Keratinocyte (primary cell): ENCODE measurements around the gene CHAC2. TPM values are rescaled to one million over a fixed set of nuclear protein-coding genes. Genes with fewer than 3 reads are reported as not detected.

Experiments used
- DNase-seq: peaks from one replicate; pipeline ENCODE4 v3.0.0-alpha.2; 2011; ENCODE audit warnings: low read depth, missing footprints, low spot score
- FAIRE-seq: peaks from 2 replicates; lab custom pipeline; 2011; peaks lifted over from hg19 to GRCh38; lab: Jason Lieb, UNC
- H2AFZ ChIP-seq: 2 replicates; pipeline ENCODE4 v1.6.0; 2012; ENCODE audit warnings: low read length, control low read depth, inconsistent platforms; ENCODE audit not compliant: control insufficient read depth
- H3K27ac ChIP-seq: 2 replicates; pipeline ENCODE4 v1.5.1; 2011; ENCODE audit warnings: low read length; ENCODE audit not compliant: control insufficient read depth, insufficient read depth
- H3K27me3 ChIP-seq: 3 replicates; pipeline ENCODE4 v1.6.0; 2011; ENCODE audit warnings: low read length; ENCODE audit not compliant: control insufficient read depth, insufficient read depth; ENCODE audit errors: extremely low read depth
- H3K36me3 ChIP-seq, 2 experiments: 2 replicates in 1 of 2; 3 replicates in 1 of 2; pipeline ENCODE4 v1.5.1; 2011; ENCODE audit warnings: low read length in 2 of 2, mild to moderate bottlenecking in 1 of 2; ENCODE audit not compliant: control insufficient read depth in 2 of 2, insufficient read depth in 2 of 2; ENCODE audit errors: extremely low read depth in 1 of 2
- H3K4me1 ChIP-seq: 3 replicates; pipeline ENCODE4 v1.5.1; 2011; ENCODE audit warnings: low read length; ENCODE audit not compliant: control insufficient read depth, insufficient read depth; ENCODE audit errors: extremely low read depth
- H3K4me2 ChIP-seq: 3 replicates; pipeline ENCODE4 v1.6.0; 2011; ENCODE audit warnings: low read depth, low read length; ENCODE audit not compliant: control insufficient read depth, insufficient read depth; ENCODE audit errors: extremely low read depth
- H3K4me3 ChIP-seq, 3 experiments: fragments of 200-600 bp in 1 of 3; sonication (generic) in 1 of 3; 2 replicates in 2 of 3; 3 replicates in 1 of 3; pipeline ENCODE4 v1.5.1; 2011 to 2016; ENCODE audit warnings: low read length in 3 of 3, mild to moderate bottlenecking in 3 of 3, control low read depth in 2 of 3, inconsistent platforms in 1 of 3, low read depth in 1 of 3, mixed read lengths in 1 of 3, mixed run types in 1 of 3, moderate library complexity in 1 of 3; ENCODE audit not compliant: control insufficient read depth in 2 of 3, insufficient read depth in 2 of 3; ENCODE audit errors: extremely low read depth in 1 of 3
- H3K79me2 ChIP-seq: 2 replicates; pipeline ENCODE4 v1.6.0; 2012; ENCODE audit warnings: low read length; ENCODE audit not compliant: control insufficient read depth, insufficient read depth
- H3K9ac ChIP-seq: 3 replicates; pipeline ENCODE4 v1.6.0; 2011; ENCODE audit warnings: low read length; ENCODE audit not compliant: control insufficient read depth, insufficient read depth; ENCODE audit errors: extremely low read depth
- H3K9me1 ChIP-seq: 3 replicates; pipeline ENCODE4 v1.6.0; 2011; ENCODE audit warnings: low read length; ENCODE audit not compliant: control insufficient read depth, insufficient read depth; ENCODE audit errors: extremely low read depth
- H3K9me3 ChIP-seq: 2 replicates; pipeline ENCODE4 v1.5.1; 2012; ENCODE audit warnings: low read depth, low read length; ENCODE audit not compliant: control insufficient read depth
- H4K20me1 ChIP-seq: 3 replicates; pipeline ENCODE4 v1.6.0; 2011; ENCODE audit warnings: low read length; ENCODE audit not compliant: control insufficient read depth, insufficient read depth; ENCODE audit errors: extremely low read depth
- EZH2 ChIP-seq: IDR thresholded peaks from one replicate; pipeline ENCODE4 v1.6.1; 2012; ENCODE audit warnings: inconsistent platforms, mild to moderate bottlenecking, low read length, moderate library complexity
- dilution Hi-C: fragments of 300-500 bp; cut with MboI; formaldehyde crosslinking; loops from one replicate; pipeline ENCODE4 v1.7.0; 2020; ENCODE audit warnings: low sequenced_read_pairs; ENCODE audit not compliant: extremely low pct_ligation_motif_present
- polyA plus RNA-seq, 5 experiments: library from polyadenylated mRNA; depleted of rRNA in 3 of 5; stranded (reverse) in 3 of 5; stranded (forward) in 1 of 5; unstranded in 1 of 5; fragments of >200 nt; gene quantifications; 1 replicate in 1 of 5; 2 replicates in 3 of 5; 3 replicates in 1 of 5; pipeline versions ENCODE4 v1.2.1 to v1.2.3, GENCODE V29; 2011 to 2012; ENCODE audit warnings: missing spikeins in 2 of 5, low read depth in 1 of 5, low replicate concordance in 1 of 5
- TF ChIP-seq, protein P1 (sequence below), 3 experiments: IDR thresholded peaks in 1 of 3; conservative IDR thresholded peaks in 1 of 3; optimal IDR thresholded peaks in 1 of 3; 2 replicates in 2 of 3; 3 replicates in 1 of 3; pipeline versions ENCODE3 to v1.5.1; 2011; ENCODE audit warnings: low read length in 3 of 3, mild to moderate bottlenecking in 3 of 3, moderate library complexity in 2 of 3, control low read depth in 1 of 3, inconsistent platforms in 1 of 3; ENCODE audit not compliant: insufficient read depth in 2 of 3; ENCODE audit errors: extremely low read depth in 1 of 3

CHAC2 gene
- polyA plus RNA-seq, 1 donor (not counting 4 experiments of a cell fraction or from before 2014, with no cell fraction given) = 10.9 TPM

DNA sequence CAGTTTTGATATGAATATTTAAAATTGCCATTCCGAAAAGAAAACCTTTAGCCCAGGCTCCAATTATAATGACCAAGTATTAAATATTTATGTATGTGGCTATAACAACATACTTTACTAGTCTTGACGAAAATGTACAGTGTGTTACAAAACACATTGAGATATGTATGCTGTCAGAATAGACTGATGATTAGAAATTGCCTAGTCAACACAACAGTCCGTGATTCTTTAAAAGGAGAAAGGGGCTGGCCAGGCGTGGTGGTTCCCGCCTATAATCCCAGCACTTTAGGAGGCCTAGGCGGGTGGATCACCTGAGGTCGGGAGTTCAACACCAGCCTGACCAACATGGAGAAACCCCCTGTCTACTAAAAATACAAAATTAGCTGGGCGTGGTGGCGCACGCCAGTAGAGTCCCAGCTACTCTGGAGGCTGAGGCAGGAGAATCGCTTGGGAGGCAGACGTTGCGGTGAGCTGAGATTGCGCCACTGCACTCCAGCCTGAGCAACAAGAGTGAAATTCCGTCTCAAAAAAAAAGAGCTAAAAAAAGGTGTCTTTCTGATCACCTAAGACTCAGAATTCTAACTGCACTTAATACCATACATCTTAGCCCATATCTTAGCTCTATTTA lies 1.8 kb downstream of the CHAC2 start:
- DNase-seq (no peak), FAIRE-seq (no peak)
- H3K27me3 ChIP-seq = no peaks in the 10 kb centered on the region
- dilution Hi-C loops = no loop called here
- H4K20me1 ChIP-seq = no peaks in the 10 kb centered on the region
- H3K9me3 ChIP-seq = no peaks in the 10 kb centered on the region
- peaks cover 0 to 3% of the 10 kb centered on the region in 2 experiments for H3K36me3 ChIP-seq
- no peak overlapping the region for H3K4me3 ChIP-seq
- H3K27ac ChIP-seq = no peak overlapping the region
- peaks cover 9% of the 10 kb centered on the region for H3K4me1 ChIP-seq
- H3K9ac ChIP-seq = no peak overlapping the region
- peaks cover 26% of the 10 kb centered on the region for H3K79me2 ChIP-seq
- H3K9me1 ChIP-seq = no peaks in the 10 kb centered on the region
- peak overlapping the region; percentile 88 for H3K4me2 ChIP-seq
- H2AFZ ChIP-seq = no peak overlapping the region
- no peak for TF ChIP-seq EZH2
- TF ChIP-seq, protein P1, sequence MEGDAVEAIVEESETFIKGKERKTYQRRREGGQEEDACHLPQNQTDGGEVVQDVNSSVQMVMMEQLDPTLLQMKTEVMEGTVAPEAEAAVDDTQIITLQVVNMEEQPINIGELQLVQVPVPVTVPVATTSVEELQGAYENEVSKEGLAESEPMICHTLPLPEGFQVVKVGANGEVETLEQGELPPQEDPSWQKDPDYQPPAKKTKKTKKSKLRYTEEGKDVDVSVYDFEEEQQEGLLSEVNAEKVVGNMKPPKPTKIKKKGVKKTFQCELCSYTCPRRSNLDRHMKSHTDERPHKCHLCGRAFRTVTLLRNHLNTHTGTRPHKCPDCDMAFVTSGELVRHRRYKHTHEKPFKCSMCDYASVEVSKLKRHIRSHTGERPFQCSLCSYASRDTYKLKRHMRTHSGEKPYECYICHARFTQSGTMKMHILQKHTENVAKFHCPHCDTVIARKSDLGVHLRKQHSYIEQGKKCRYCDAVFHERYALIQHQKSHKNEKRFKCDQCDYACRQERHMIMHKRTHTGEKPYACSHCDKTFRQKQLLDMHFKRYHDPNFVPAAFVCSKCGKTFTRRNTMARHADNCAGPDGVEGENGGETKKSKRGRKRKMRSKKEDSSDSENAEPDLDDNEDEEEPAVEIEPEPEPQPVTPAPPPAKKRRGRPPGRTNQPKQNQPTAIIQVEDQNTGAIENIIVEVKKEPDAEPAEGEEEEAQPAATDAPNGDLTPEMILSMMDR (optimal IDR thresholded peaks at IDR 0.05 in 1 of 3, IDR thresholded peaks at IDR 0.05 in 1 of 3, conservative IDR thresholded peaks at IDR 0.05 in 1 of 3; ENCODE audit: extremely low read depth in 1 of 3, insufficient read depth in 2 of 3, low read length in 3 of 3) = no peak

DNA sequence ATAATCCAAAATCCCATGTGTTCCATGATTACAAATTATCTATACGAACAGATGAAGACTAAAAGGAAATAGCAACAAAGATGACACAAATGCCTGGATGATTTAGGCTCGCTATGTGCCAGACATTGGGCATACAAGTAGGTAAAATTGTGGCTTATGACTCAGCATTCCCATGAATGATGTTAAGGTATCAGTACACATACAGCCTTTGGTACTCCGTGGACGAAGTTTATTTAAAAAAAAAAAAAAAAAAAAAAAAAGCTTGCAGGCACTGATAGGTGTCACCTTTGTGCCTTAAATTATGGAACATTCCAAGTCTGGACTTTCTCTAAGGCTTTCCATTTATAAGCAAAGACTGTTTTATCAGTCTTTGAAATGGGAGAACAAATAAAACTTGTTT lies 2.7 kb downstream of the CHAC2 start:
- Histone ChIP-seq H3K9ac (no peak overlapping the region), H2AFZ (no peak overlapping the region), H3K27ac (no peak overlapping the region), H4K20me1 (no peaks in the 10 kb centered on the region), H3K79me2 (peaks cover 26% of the 10 kb centered on the region), H3K36me3 (peaks cover 0 to 3% of the 10 kb centered on the region in 2 experiments), H3K4me2 (no peak overlapping the region), H3K4me1 (peaks cover 9% of the 10 kb centered on the region), H3K27me3 (no peaks in the 10 kb centered on the region), H3K9me1 (no peaks in the 10 kb centered on the region), H3K9me3 (no peaks in the 10 kb centered on the region), H3K4me3 (no peak overlapping the region)
- dilution Hi-C loops = no loop called here
- TF ChIP-seq, protein P1 (optimal IDR thresholded peaks at IDR 0.05 in 1 of 3, IDR thresholded peaks at IDR 0.05 in 1 of 3, conservative IDR thresholded peaks at IDR 0.05 in 1 of 3; ENCODE audit: extremely low read depth in 1 of 3, insufficient read depth in 2 of 3, low read length in 3 of 3) = no peak
- no peak for TF ChIP-seq EZH2
- FAIRE-seq (no peak), DNase-seq (no peak)
